ENCODE measurements around the gene RXRB. TPM values are rescaled to one million over a fixed set of nuclear protein-coding genes. Genes with fewer than 3 reads are reported as not detected.

The RXRB gene
- total and polyA plus RNA-seq, 2 donors (not counting 1 experiment from before 2014, with no cell fraction given) = 88.3 to 99.9 TPM

- no peak for ATAC-seq (ENCODE audit: low read depth)
- Histone ChIP-seq H3K4me3 (ENCODE audit: control extremely low read depth in 1 of 5, extremely low read depth in 1 of 5, insufficient read depth in 1 of 5, low read depth in 2 of 5, low read length in 4 of 5) (no peak overlapping the region), H3K27ac (ENCODE audit: low read length in 2 of 2) (no peak overlapping the region), H2AFZ (ENCODE audit: insufficient read depth, low read depth, low read length, poor library complexity, severe bottlenecking) (no peak overlapping the region), H4K20me1 (ENCODE audit: control insufficient read depth, insufficient read depth, low read length, poor library complexity, severe bottlenecking) (no peaks in the 10 kb centered on the region), H3K9me3 (ENCODE audit: control extremely low read depth in 1 of 3, control insufficient read depth in 2 of 3, insufficient read depth in 1 of 3, low read length in 2 of 3) (peaks cover 0 to 7% (median 0%) of the 10 kb centered on the region in 3 donors), H3K9ac (ENCODE audit: low read length) (no peak overlapping the region), H3K4me2 (replicated peaks; ENCODE audit: low read depth, low read length, poor library complexity, severe bottlenecking) (no peak overlapping the region), H3K36me3 (replicated peaks in 1 of 2; ENCODE audit: control extremely low read depth in 1 of 2, control insufficient read depth in 1 of 2, extremely low read depth in 1 of 2, insufficient read depth in 2 of 2, low read length in 1 of 2) (no peaks in the 10 kb centered on the region), H3K27me3 (replicated peaks in 1 of 4; ENCODE audit: control extremely low read depth in 1 of 4, control insufficient read depth in 3 of 4, insufficient read depth in 4 of 4, low read length in 3 of 4) (peaks cover 0 to 9% (median 0%) of the 10 kb centered on the region in 4 experiments), H3K4me1 (ENCODE audit: control insufficient read depth in 2 of 2, insufficient read depth in 2 of 2, low read length in 2 of 2) (peaks cover 6 to 12% of the 10 kb centered on the region in 2 donors), H3K79me2 (ENCODE audit: control insufficient read depth, insufficient read depth, low read length) (no peaks in the 10 kb centered on the region)
- ChIA-PET POLR2A (interaction anchor here (0.6 kb wide), 1 partner anchor 218 kb away, joined by 5 read pairs; no protein-coding TSS in a partner anchor), CTCF (interaction anchor here (0.6 to 1.8 kb wide), 6 partner anchors 9 to 91 kb away, joined by 3 to 7 read pairs (median 4); no protein-coding TSS in a partner anchor)
- DNase-seq = no peak
- WGBS (ENCODE audit: insufficient coverage) = 100% methylated on average over 1 of the region's 2 CpGs
- Mint-ChIP-seq H3K4me1 (peaks cover 11% of the 10 kb centered on the region), H3K27me3 (peaks cover 12% of the 10 kb centered on the region), H3K27ac (no peak overlapping the region), H3K4me3 (no peak overlapping the region), H3K9me3 (ENCODE audit: insufficient read depth) (peaks cover 4% of the 10 kb centered on the region)
- TF ChIP-seq EZH2 (IDR thresholded peaks at IDR 0.05; ENCODE audit: borderline replicate concordance, insufficient read depth, low read depth, low read length, poor library complexity, severe bottlenecking) (no peak), CTCF (IDR thresholded peaks at IDR 0.05) (no peak)
- intact Hi-C loops (cut with micrococcal nuclease) = no loop called here
Measured at GRCh38 chr6:33156964-33157363, 43.5 kb downstream of the RXRB start.

GRCh38 chr6:33156561-33156960 is 43.9 kb downstream of the RXRB start:
- Histone ChIP-seq H3K9me3 (ENCODE audit: control extremely low read depth in 1 of 3, control insufficient read depth in 2 of 3, insufficient read depth in 1 of 3, low read length in 2 of 3) (peaks cover 0 to 8% (median 4%) of the 10 kb centered on the region in 3 donors), H3K9ac (ENCODE audit: low read length) (no peak overlapping the region), H3K4me3 (ENCODE audit: control extremely low read depth in 1 of 5, extremely low read depth in 1 of 5, insufficient read depth in 1 of 5, low read depth in 2 of 5, low read length in 4 of 5) (no peak overlapping the region), H3K4me2 (replicated peaks; ENCODE audit: low read depth, low read length, poor library complexity, severe bottlenecking) (no peak overlapping the region), H3K4me1 (ENCODE audit: control insufficient read depth in 2 of 2, insufficient read depth in 2 of 2, low read length in 2 of 2) (peaks cover 3 to 8% of the 10 kb centered on the region in 2 donors), H3K27ac (ENCODE audit: low read length in 2 of 2) (no peak overlapping the region), H2AFZ (ENCODE audit: insufficient read depth, low read depth, low read length, poor library complexity, severe bottlenecking) (no peak overlapping the region), H4K20me1 (ENCODE audit: control insufficient read depth, insufficient read depth, low read length, poor library complexity, severe bottlenecking) (no peaks in the 10 kb centered on the region), H3K36me3 (replicated peaks in 1 of 2; ENCODE audit: control extremely low read depth in 1 of 2, control insufficient read depth in 1 of 2, extremely low read depth in 1 of 2, insufficient read depth in 2 of 2, low read length in 1 of 2) (no peaks in the 10 kb centered on the region), H3K27me3 (replicated peaks in 1 of 4; ENCODE audit: control extremely low read depth in 1 of 4, control insufficient read depth in 3 of 4, insufficient read depth in 4 of 4, low read length in 3 of 4) (peaks cover 0 to 9% (median 0%) of the 10 kb centered on the region in 4 experiments), H3K79me2 (ENCODE audit: control insufficient read depth, insufficient read depth, low read length) (no peaks in the 10 kb centered on the region)
- Mint-ChIP-seq H3K27ac (no peak overlapping the region), H3K27me3 (peaks cover 12% of the 10 kb centered on the region), H3K4me1 (peaks cover 7% of the 10 kb centered on the region), H3K9me3 (ENCODE audit: insufficient read depth) (peaks cover 4% of the 10 kb centered on the region), H3K4me3 (no peak overlapping the region)
- CTCF ChIA-PET = interaction anchor here (1.2 to 1.8 kb wide), 3 partner anchors 8 to 92 kb away, joined by 3 to 7 read pairs (median 5); no protein-coding TSS in a partner anchor
- no peak for DNase-seq
- no peak for ATAC-seq (ENCODE audit: low read depth)
- TF ChIP-seq CTCF (IDR thresholded peaks at IDR 0.05) (no peak), EZH2 (IDR thresholded peaks at IDR 0.05; ENCODE audit: borderline replicate concordance, insufficient read depth, low read depth, low read length, poor library complexity, severe bottlenecking) (no peak)
- POLR2A ChIA-PET = no interaction called here
- intact Hi-C loops (cut with micrococcal nuclease) = no loop called here
- 97% methylated on average over 5 of the region's 6 CpGs for WGBS (ENCODE audit: insufficient coverage)

Measured in B cell (primary cell).